Heart left ventricle (tissue), 13 donors: ENCODE results near the gene NDUFS1.

ENCODE experiments used
- CTCF ChIP-seq, 12 donors: fragments of 200-600 bp; sonication (generic) in 4 of 12; IDR thresholded peaks; one replicate each; pipeline versions ENCODE4 v1.5.0 to v1.8.0; 2018 to 2022; ENCODE audit warnings: antibody characterized with exemption in 12 of 12, mild to moderate bottlenecking in 5 of 12
- POLR2A ChIP-seq, 2 donors: fragments of 450-650 bp; IDR thresholded peaks; one replicate each; pipeline ENCODE4 v1.6.1; 2017; ENCODE audit warnings: antibody characterized with exemption in 2 of 2, mild to moderate bottlenecking in 2 of 2, moderate library complexity in 2 of 2
- donor health status: ischemic (EF 13 %, LVEDD 7.1; RV severe dilation, severe dysfunction).
- donor health status: DM: no; HTN: yes; CAD: no.
- donor health status: DM: no; HTN: no; CAD: no.
- donor health status: ischemic (EF 25% LVEDD 6.9; RV normal size, moderate dysfunction).
- donor health status: ischemic (EF 25% LVEDD 5.7; RV mildly dilated, moderate dysfunction).
- donor health status: ischemic (EF 35%, LVEDD 5.7; RV mildly dilated, moderate dysfunction).
- donor health status: nonischemic (EF 11% LVEDD 7.7; RV severe dilation, severe dysfunction).
- donor health status: DM: yes; HTN: yes; CAD: no.
- donor health status: PGD.
- donor health status: ischemic (EF 29% LVEDD 5.4; RV normal size, mild dysfunction).
- donor health status: nonischemic (EF 23%, LVEDD 6.1; RV moderate dilation, normal function).

GRCh38 chr2:206160125-206160806 lies 1.0 kb upstream of the NDUFS1 start:
- TF ChIP-seq CTCF (IDR thresholded peaks at IDR 0.05) (no peak), POLR2A (IDR thresholded peaks at IDR 0.05) (no peak)
